HG02840 (cell line): ENCODE measurements around the gene NLRC3.

Experiments
- ATAC-seq: cut with Tn5 transposase; IDR thresholded peaks from one replicate; pipeline ENCODE4 v1.9.1; 2021; ENCODE audit warnings: mild to moderate bottlenecking, moderate library complexity, moderate number of reproducible peaks; ENCODE audit not compliant: unreplicated experiment, low FRiP score

Gene NLRC3

GRCh38 chr16:3597676-3598075 lies 20.5 kb upstream of the NLRC3 start:
- ATAC-seq = no peak

DNA sequence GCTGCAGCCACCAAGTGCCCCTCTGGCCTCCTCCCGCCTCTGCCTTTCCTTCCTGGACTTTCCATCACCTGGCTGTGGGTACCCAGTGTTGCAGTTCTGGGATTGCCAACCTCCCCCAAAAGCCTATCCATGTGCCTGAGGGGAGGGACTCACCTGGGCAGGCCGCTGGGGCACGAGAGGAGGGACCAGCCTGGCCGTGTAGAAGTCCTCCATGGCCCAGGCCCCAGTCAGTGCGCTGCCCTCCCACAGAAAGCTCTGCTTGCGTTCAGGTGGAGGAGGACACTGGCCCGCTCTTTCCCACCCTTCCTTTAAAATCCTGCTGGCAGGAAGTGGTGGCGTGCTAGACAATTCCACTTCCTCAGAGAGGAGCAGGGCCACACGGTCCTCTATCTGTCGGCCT lies 20.0 kb upstream of the NLRC3 start:
- no peak for ATAC-seq

GRCh38 chr16:3596101-3596861 lies 19.1 kb upstream of the NLRC3 start:
- no peak for ATAC-seq

- ATAC-seq = no peak
These were observed 18.4 kb upstream of the NLRC3 start for GRCh38 chr16:3595521-3596021.

DNA sequence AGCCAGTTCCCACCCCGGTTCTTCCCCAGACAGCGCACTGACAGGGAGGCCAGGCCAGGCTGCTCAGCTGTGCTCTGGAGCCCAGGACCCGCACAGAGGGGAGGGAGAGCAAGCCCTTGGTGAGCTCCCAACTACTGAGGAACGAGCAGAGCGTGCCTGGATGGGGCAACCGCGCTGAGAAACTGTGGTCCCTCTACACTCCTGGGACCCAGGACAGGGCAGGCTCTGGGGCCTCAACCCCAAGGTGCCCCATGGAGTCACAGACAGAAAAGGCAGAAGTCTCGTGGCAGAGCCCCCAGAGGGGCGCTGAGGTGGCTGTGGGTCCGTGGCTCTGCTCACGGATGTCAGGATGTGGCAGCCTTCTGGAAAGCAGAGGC lies 17.9 kb upstream of the NLRC3 start:
- no peak for ATAC-seq

DNA sequence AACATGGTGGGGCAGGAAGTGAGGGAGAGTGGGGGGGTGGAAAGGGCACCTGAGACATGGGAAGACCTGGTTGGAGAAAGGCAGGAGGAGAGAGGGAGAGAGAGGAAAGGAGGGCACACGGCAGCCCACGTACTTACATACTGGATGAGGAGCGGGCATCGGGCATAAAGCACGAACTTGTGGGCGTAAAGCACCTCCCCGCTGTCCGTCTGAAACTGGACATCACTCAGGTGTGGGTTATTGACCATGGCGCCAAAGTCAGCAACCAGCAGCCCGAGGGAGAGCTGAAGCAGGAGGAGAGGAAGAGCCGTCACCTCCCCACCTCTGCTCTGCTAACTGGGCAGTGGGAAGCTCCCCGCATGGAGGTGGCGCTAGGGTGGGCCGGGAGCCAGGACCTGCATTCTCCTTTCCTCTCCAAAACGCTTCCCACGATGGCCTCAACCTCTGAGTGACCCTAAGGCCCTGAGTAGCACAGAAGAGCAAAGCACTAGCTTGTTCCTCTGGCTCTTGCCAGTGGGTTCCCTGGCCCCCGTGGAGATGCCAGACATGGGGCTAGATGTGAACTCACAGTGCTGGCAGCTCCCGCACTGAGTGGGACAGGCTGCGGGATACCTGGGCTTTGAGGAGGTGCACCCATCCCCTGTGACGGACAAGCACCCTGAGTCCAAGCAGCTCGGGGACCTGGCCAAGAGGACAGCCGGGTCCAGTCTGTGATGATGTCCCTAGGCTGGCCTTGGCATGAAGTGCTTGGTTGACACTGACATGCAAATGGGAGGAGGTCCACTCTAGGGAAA lies 17.3 kb upstream of the NLRC3 start:
- no peak for ATAC-seq

DNA sequence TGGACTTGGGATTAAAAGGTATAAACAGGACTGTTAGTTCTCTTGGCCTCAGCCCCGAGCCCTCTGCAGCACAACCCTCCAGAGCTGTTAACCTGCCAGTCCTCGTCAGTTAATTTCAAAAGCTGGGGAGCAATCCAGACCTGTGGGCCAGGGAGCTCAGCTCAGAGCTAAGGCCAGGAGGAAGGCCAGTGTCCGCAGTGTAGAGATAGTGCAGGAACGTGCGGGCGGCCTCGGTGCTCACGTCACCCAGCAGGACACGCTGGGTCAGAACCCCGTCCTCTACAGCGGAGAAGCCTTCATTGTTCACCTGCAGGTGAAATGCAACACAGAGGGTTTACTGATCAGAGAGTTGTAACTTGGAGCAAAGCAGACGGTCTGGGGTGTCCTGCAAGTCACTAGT lies 15.4 kb upstream of the NLRC3 start:
- no peak for ATAC-seq

DNA sequence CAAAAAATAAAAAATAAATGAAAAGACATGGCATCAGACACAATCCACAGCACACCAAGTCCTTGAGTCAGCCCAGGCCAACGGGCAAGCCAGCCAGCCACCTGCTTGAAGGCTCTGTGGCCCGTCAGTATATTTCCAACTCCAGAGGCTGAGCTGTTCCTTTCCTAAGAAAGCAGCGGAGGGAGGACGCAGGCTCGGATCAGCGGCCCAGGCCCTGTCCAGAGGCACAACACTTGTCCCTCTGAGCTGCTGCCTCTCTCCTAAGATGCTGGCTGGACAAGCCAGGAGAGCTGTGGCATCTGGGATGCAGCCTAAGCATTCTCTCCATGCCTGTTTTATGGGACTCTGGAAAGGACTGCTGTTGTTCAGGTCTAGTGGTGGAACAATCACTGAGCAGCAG lies 14.8 kb upstream of the NLRC3 start:
- no peak for ATAC-seq

DNA sequence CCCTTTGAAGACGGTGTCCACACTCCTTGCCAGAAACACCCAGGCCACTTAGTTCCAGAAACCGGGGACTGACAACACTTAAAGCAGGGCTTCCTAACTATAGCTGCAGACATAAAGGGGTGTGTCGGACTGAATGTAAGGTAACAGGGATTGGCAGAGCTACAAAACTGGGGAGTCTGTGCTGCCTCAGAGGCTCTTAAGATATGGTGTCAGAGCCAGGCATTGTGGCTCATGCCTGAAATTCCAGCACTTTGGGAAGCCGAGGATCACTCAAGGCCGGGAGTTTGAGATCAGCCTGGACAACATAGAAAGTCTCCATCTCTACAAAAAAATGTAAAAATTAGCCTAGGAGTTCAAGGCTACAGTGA lies 14.2 kb upstream of the NLRC3 start:
- ATAC-seq = no peak

- ATAC-seq = no peak
These were observed 13.7 kb upstream of the NLRC3 start for GRCh38 chr16:3590736-3591435.

DNA sequence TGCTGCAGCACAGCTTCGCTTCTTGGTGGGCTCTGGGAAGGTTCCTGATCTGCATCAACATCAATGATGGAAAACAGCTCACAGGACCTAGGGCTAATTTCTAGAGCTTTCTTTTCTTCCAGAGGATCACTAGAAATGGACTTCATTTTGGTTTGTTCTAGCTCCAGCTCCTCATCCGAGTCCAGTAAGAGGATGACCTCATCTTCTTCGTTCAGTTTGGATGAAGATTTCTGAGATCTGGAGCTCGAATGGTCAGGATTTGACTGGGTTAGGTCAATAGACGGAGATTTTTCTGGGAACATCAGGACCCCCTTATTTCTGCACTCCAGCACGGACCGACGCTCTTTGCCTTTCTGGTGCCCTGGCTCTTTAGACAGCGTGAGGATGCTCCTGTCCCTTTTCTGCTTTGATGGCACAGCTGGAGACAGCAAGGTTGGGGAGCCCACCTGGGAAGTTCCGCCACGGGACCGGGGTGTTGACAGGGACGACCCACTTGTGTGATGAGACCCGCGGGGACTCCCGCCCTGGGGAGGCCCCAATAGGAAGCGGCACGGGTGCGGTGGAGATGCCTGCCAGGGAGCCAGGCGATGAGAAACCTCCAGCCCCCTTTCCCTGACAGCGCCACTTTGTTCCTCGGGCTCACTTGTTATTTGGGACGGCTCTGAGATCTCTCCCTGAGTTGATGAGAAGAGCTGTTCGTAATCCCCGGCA lies 12.9 kb upstream of the NLRC3 start:
- ATAC-seq = no peak

DNA sequence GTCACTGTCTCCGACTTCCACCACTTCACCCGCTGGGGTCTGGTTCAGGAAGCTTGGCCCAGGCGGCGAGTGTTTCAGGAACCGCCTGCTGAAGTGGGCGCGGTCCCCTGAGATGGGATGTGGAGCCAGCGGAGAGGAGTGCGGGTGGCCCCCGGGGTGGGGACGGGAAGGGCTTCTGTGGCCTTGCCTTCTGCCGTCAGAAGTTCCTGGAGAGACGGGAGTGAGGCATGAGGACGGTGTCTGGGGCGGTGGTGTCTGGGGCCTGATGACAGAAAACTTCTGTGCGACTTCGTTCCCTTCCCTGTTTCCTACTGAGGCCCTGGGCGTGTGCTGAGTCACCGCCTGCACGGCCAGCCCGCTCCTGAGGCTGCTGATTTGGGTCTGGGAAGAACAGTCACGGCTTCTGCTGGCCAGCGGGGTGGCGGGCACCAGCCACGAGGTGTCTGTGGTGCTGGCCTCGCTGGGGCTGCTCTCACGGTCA lies 12.3 kb upstream of the NLRC3 start:
- ATAC-seq = no peak

DNA sequence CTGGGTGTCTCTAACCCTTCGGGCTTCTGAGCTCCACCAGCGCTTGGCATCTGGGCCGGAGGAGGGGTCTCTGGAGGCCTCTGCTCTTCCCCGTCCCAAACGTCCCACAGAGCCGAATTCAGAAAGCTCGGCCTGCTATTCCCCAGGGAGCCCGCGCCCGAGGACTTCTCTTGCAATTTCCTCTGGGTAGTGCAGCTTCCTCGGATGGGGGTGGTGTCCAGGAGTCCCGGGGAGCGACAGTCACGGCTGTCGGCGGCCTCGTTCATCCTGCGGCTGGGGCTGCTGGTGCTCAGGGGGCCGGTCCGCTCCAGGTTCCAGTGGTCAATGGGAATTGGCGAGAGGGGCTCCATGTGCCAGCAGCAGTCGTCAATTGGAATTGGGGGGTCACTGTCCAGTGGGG lies 11.8 kb upstream of the NLRC3 start:
- no peak for ATAC-seq

DNA sequence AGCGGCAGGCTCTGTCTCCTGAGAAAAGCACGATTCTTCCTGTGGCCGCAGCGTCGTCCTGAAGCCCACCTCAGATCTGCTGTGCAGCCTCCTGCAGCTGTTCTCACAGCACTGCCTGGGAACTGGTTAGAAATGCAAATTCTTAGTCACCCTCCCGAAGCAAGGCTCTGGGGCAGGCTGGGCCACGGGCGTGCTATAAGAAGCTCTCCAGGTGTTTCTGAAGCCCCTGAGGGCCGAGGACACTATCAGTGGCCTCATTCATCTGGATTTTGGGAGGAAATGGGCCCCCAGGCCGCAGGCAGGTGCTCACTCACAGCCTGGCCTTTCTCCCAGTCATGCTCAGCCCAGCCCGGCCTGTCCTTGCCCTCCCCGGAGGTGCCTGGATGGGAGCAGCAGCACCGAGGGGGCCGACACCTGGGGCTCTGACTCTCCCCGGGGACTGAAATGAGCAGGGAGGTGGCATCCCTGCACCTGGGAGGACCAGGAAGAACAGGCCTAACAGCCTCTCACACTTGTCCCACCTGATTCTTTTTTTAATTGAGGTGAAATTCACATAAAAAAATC lies 10.4 kb upstream of the NLRC3 start:
- no peak for ATAC-seq

GRCh38 chr16:3584412-3584811 lies 7.2 kb upstream of the NLRC3 start:
- no peak for ATAC-seq

DNA sequence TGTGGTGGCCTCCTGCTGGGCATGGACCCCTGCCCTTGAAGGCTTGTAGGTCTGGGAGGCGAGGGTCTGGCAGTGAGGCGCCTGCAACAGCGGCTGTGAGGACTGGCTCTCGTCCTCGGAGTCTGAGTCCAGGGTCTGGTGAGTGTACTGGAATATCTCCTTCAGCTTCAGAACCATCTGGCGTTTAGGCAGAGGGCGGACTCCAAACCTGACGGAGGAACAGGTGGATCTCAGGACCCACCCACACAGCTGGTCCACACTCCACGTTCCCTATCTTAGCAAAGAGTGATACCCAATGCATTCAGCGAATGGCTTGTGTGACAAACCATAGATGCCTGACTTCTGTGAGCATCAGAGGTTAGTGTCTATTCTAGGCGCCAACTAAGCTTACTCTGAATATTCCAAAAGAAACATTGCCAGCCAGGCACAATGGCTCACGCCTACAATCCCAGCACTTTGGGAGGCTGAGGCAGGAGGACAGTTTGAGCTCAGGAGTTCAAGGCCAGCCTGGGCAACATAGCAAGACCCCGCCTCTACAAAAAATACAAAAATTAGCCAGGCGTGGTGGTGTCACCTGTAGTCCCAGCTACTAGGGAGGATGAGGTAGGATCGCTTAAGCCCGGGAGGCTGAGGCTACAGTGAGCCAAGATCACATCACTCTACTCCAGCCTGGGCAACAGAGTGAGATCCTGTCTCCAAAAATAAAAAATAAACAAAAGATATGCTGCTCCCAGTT lies 6.3 kb upstream of the NLRC3 start:
- ATAC-seq = no peak

DNA sequence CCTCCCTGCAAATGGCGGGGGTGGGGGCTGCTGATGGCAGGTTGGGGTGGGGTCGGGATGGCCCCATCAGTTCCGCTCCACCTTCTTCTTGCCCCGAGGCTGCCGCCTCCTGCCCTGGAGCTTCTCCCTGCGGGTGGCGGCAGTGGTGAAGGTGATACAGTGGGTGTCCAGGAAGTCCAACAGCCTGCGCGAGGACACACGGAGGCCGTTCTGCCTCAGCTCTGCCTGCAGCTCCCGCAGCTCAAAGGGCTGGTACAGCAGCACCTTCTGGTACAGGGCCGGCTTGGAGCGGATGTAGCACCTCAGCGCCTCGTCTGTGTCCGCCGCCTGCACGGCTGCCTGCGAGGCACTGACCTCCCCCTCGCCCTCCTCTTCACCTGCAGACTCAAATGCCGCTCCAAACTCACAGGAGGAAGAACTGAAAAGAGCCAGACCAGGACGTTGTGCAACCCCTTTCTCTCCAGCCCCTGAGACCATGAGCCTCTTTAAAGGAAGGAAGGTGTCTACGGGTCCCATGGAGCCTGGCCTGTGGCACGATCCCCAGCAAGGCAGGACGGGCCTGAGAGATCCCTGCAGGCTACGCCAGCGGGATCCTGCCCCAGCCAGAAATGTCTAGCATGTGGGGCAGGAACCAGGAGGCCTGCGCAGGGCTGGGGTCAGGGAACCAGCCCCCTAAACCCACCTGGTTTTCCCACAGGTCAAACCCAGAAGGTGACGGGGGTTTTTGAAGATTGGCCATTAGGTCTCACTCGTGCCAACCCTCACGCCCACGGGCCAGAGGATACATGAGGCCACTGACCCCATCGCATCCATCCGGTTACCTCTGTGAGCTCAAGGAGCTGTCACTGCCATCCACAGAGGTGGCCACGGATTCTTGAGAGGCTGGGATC lies 5.3 kb upstream of the NLRC3 start:
- no peak for ATAC-seq

- no peak for ATAC-seq
These were observed 4.2 kb upstream of the NLRC3 start for GRCh38 chr16:3581392-3581791.

- no peak for ATAC-seq
These were observed 3.5 kb upstream of the NLRC3 start for GRCh38 chr16:3580686-3581085.
